NCI-H526 treated with DMSO at 0.1 percent for 48 hours (cell line): ENCODE data around the gene CTXN1.

Experiments
- DNase-seq: peaks from one replicate; lab custom pipeline; 2025; lab: John Stamatoyannopoulos, UW

CTXN1 gene

GRCh38 chr19:7914099-7914498 lies 11.8 kb downstream of the CTXN1 start:
- no peak for DNase-seq

- DNase-seq: no peak
Observed at GRCh38 chr19:7913652-7914051, 12.3 kb downstream of the CTXN1 start.

GRCh38 chr19:7912697-7913564 lies 13.0 kb downstream of the CTXN1 start:
- DNase-seq: no peak

DNA sequence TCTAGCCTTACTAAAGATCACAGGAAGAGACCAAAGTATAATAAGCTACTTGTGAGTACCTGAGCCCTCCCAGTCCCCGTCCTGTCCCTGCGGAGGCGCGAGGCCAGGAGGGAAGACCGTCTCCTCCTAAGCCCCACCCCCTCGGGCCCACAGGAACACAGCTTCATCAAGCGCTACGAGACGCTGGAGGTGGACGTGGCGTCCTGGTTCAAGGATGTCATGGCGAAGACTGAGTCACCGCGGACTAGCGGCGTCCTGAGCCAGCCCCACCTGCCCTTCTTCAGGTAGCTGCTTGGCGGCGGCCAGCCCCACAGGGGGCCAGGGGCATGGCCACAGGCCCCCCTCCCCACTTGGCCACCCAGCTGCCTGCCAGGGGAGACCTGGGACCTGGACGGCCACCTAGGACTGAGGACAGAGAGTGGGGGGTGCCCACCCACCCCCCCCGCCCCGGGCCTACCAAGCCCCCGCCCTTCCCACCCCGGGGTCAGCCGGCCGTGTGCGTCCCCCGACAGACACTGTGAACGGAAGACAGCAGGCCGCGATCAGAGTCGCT lies 13.7 kb downstream of the CTXN1 start:
- no peak for DNase-seq

DNA sequence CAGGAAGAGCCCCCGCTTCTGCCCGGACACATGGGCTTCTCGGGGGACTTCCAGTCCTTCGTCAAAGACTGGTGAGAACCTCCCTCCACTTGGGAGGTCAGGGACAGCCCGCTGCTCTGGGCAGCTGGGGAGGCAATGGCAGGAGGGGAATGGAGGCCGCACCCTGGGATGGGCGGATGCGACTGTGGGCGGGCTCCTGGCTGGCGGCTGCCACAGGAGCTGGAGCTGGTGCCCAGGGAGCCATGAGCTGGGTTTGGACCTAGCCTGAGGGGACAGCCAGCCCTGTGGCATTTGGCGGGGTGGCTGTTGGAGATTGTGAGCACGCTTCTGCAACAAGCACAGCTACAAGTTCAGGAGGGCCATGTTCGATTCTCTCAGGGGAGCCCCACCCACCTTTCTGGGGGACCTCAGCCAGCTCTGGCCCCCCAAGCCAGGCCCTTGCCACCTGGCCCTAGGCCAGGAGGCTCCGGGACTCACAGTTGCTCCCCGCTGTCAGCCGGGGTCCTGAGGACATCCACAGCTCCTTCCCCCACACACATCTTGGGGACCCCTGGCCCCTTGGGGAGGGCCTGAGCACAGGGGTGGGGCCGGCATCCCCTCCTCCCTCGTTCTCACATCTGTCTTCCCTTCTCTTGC lies 14.3 kb downstream of the CTXN1 start:
- DNase-seq: no peak

- DNase-seq: no peak
Observed at GRCh38 chr19:7910321-7911161, 15.4 kb downstream of the CTXN1 start.

- DNase-seq: no peak
Observed at GRCh38 chr19:7909471-7910067, 16.4 kb downstream of the CTXN1 start.

DNA sequence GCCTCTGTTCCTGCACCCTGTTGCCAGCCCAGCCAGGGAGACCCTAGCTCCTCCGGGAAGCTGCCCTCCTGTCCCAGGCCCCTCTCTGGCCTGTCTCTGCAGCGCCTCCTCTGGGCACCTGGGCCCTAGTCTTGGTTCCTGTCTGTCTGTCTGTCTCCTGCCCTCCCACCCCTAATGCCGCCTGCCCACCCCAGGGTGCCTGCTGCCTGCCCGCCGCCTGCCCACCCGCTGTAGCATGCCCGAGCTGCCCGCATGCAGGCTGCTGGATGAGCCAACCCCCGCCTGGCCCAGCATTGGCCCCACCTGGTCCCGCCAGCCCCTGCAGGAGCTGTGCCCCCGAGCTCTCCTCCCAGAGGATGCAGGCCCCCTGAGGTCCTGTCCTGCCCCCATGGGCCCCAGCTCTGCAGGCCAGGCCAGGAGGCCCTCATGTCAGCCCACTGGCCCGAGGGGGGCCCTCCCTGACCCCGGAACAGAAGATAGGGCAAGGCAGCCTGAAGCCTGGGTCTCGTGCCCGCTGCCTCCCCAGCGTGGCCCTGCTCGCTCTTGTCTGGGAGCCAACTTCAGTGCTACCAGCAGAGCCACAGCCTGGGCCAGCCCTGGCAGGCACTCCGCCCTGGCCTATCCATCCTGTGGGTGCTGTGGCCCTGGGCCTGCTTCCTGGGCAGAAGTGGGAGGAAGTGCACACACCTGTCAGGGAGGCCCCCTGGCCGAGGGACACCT lies 17.0 kb downstream of the CTXN1 start:
- DNase-seq: no peak

- no peak for DNase-seq
Observed at GRCh38 chr19:7908078-7908699, 17.7 kb downstream of the CTXN1 start.

- DNase-seq: no peak
Observed at GRCh38 chr19:7907544-7907943, 18.4 kb downstream of the CTXN1 start.

- no peak for DNase-seq
Observed at GRCh38 chr19:7907122-7907521, 18.8 kb downstream of the CTXN1 start.

DNA sequence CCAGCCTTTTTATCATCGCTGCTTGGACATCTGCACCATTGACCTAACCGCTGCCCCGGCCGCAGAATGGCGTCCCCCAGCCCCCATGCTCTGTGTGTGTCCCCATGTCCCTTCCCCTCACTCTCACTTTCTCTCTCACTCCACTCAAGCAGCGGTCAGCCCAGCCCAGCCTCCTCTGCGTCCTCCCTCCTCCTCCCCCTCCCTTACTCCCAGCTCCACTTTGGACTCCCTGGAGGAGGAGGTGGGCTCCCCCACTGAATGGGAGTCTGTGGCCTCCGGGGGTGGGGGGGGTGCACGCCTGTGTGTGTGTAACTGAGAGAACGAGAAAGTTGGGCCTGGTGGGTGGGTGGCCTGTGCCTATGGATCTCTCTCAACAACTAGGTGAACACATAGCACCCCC lies 20.1 kb downstream of the CTXN1 start:
- no peak for DNase-seq

DNA sequence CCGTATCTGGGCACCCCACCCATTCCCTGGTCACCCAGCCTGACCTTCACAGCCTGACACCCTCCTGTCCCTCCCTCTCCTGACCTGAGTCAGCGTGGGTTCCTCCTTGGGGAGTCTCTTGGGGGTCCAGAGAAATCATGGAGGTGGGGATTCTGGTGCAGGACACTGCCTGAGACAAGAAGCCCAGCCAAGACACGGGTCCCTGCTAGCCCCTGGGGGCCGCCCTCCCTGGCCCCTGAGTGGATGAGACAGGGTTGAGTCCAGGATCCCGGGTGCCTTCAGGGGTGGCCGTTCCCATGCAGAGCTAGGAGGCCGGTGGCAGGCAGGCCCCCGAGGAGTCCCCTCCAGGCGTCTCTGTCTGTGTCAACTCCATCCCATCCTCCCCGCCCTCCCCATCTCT lies 20.7 kb downstream of the CTXN1 start:
- no peak for DNase-seq

- no peak for DNase-seq
Observed at GRCh38 chr19:7904074-7905020, 21.6 kb downstream of the CTXN1 start.

- DNase-seq: peak; percentile 94
Observed at GRCh38 chr19:7903244-7904073, 22.5 kb downstream of the CTXN1 start, which contains the start of gene MAP2K7. Gene MAP2K7 (plus strand): TSS chr19:7903877. CDS start chr19:7903945, 68 bp downstream.

GRCh38 chr19:7902796-7903243 lies 23.1 kb downstream of the CTXN1 start:
- no peak for DNase-seq

DNA sequence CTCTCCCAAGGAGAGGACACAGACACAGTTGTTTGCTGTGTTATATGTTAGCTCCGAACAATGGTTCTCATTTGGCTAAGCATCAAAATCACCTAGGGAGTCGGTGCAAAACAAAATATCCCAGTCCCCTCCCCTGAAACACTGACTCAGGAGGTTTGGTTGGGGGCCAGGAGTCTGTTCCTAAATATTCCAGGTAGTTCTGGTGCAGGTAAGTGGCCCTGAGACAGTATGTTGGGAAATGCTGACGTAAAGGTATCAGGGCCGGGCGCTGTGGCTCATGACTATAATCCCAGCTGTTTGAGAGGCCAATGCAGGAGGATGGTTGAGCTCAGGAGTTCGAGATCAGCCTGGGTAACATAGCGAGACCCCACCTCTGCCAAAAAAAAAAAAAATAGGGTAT lies 24.6 kb downstream of the CTXN1 start:
- no peak for DNase-seq

DNA sequence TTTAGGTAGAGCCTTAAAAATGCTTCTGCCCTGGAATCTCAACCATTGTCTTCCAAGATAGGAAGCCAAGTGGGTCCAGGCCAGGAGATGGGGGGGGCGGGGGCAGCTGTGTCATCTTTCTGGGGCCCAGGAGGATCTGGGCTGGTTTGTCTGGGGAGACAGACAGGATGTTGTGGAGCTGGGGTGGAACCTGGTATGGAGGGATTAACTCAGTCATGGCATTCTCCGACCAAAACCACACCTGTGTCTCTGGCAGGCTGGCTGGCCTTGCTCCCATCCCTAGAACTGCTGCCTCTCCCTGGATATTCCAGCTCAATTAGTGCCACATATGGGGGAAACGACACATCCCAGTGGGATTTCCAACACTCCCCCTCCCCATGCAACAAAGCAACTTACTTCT lies 25.0 kb downstream of the CTXN1 start:
- no peak for DNase-seq
